Activated CD8-positive, alpha-beta memory T cell treated with anti-CD3 and anti-CD28 coated beads, Interleukin-2, amount 50 U/mL, for 1 hour (primary cell): ENCODE results near the gene JPT2.

Source experiments
- DNase-seq: peaks from one replicate; pipeline ENCODE4 v3.0.0-alpha.2; 2020; ENCODE audit errors: extremely low read depth

The JPT2 gene

GRCh38 chr16:1677942-1678499, at the start of gene JPT2:
Gene JPT2 (plus strand): TSS chr16:1678279. CDS start chr16:1678313, 34 bp downstream.
- DNase-seq: peak; percentile 81

GRCh38 chr16:1630450-1631213, 47.4 kb upstream of the JPT2 start:
- DNase-seq: no peak

GRCh38 chr16:1631230-1631629, 46.8 kb upstream of the JPT2 start:
- DNase-seq: no peak

DNA sequence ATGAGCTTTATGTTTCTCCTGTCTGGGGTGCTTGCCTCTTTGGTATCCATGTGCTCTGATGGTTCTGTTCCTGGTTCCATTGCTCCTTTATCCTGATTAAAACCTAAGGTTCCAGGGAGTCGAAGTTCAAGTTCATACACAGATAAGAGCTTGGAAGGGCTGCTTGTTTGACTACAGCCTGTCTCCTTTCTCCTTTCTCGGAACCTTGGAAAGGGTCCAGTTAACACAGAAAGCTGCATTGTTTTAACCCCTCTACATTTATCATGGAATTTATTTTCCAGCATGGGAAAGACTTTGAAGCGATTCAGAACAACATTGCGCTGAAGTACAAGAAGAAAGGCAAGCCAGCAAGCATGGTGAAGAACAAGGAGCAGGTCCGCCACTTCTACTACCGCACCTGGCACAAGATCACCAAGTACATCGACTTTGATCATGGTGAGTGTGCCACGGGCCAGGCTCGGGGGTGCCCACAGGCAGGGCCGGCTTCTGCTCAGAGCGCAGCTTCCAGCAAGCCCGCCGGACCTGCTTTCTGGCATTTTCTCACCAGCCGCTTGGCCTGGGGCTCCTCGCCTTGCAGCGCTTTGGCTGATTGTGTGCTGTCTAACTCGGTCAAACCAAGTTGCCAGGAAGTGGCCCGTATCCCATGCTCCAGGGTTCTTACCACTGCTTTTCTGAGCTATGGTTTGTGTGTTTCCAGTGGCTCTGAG, 46.0 kb upstream of the JPT2 start:
- no peak for DNase-seq

GRCh38 chr16:1632638-1632970, 45.5 kb upstream of the JPT2 start:
- no peak for DNase-seq

- DNase-seq: no peak
These were observed 44.8 kb upstream of the JPT2 start for GRCh38 chr16:1633310-1633709.

DNA sequence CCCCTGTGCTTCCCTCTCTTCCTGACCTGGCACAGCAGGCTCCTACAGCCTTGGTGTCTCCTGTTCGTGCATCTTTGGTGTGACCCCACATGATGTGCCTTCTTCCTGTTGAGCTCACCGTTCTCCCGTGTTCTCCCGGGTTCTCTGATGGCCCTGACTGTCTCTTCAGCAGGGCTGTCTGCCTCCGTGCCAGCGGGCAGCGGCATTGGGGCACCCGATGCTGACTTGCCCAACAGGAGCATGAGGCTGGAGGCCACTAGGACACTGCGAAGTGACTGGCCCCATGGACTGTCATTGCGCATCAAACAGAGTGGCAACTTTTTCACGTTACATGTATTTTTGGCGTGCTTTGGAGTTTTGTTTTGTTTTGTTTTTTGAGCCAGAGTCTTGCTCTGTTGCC, 43.5 kb upstream of the JPT2 start:
- DNase-seq: no peak

DNA sequence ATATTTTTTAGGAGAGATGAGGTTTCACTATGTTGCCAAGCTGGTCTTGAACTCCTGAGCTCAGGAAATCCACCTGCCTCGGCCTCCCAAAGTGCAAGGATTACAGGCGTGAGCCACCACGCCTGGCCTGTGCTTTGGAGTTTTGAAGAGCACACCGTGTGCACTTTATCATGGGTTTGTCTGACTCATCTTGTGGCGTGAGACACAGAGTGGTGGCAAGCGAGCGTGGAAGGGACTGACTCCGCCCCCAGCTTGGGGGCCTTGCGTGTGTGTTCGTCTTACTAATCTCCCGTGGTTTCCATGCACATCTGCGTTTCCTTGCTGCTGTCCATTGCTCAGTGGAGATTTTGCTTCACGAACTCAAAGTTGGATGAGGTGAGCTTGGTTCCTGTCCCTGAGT, 43.0 kb upstream of the JPT2 start:
- DNase-seq: no peak

GRCh38 chr16:1637526-1637925, 40.6 kb upstream of the JPT2 start:
- no peak for DNase-seq

- DNase-seq: no peak
These were observed 39.3 kb upstream of the JPT2 start for GRCh38 chr16:1638757-1639156.

GRCh38 chr16:1639282-1639681, 38.8 kb upstream of the JPT2 start:
- no peak for DNase-seq

GRCh38 chr16:1639860-1640259, 38.2 kb upstream of the JPT2 start:
- DNase-seq: no peak

DNA sequence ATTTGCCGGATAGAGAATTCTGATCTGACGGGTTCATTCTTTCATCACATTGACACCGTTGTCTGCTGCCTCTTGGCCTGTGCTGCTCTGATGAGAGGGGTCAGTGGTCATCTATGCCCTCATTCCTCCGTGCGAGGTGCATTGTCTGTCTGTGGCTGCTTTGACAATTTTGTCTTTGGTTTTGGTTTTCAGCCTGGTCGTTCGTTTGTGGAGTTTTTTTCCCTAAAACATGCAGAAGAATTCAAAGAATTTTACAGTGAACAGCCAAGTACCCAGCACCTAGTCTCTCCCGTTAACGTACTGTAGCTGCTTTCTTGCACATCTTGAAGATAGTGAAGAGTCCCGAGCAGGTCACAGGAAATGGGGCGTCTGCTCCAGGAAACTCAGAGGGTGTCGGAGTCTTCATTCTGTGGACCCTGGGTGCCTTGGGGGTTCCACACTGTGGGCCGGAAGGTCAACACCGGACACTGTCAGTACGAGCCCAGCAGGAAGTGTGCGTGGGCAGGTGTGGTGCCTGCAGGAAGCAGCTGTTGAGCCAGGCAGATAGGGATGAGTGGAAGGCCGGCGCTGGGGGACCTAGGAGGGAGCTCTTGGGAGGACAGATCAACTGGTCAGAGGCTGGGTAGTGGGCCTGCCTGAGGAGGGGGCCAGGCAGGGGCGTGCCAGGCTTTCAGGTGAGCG, 37.7 kb upstream of the JPT2 start:
- no peak for DNase-seq

GRCh38 chr16:1641261-1641660, 36.8 kb upstream of the JPT2 start:
- DNase-seq: no peak

DNA sequence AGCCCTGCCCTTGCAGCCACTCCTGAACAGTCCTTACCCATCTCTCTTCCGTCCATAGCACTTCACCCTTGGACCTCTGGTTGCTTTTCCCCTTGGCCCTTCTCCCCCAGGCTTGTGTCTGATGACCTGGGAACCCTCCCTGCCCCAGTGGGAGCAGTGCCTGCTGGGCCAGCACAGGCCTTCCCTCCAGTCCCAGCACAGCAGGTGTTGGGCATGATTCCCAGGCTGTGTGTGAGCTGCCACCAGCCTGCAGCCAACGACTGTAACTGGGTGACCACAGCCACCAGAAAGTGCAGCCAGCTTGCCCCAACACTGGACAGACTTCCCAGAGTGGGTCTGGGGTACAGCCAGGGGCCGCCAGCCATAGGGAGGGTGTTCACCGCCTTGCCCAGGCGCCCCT, 35.9 kb upstream of the JPT2 start:
- no peak for DNase-seq

GRCh38 chr16:1642753-1643152, 35.3 kb upstream of the JPT2 start:
- no peak for DNase-seq

DNA sequence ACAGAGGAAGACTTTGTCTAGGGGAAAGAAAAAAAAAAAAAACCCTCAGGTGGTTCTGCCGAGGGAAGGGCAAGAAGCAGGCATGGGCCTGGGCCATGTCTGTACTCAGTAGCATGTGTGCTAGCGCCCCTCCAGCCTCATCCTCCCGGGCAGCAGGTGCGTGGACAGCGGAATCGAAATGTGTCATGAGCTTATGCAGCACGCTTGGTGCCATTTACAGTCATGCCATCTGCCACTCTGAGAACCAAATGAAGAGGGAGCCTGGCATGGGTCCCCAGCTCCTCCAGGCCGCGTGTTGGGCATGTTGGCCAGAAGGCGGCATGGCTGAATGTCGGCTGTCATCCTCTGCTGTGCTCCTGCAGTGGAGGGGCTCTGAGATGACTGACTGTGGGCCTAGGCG, 34.6 kb upstream of the JPT2 start:
- no peak for DNase-seq

GRCh38 chr16:1645914-1646525, 32.1 kb upstream of the JPT2 start:
- no peak for DNase-seq

GRCh38 chr16:1647856-1648255, 30.2 kb upstream of the JPT2 start:
- no peak for DNase-seq

DNA sequence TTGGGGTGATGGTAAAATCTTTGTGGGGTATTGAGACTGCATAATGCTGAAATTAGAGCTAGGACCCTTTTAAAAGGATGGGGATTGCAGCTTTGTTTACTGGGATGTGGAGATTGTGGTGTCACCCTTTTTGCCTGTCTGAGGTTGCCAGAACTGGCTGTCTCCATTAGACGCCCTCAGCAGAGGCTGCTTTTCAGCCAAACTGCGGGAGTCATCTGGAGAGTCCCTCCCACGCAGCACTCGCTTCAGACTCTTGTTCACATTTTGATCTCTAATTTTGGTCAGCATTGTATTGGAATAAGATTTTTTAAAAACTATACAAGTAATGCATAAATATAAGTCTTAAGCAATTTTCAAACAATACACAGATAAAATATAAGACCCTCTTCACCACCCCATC, 27.9 kb upstream of the JPT2 start:
- no peak for DNase-seq

DNA sequence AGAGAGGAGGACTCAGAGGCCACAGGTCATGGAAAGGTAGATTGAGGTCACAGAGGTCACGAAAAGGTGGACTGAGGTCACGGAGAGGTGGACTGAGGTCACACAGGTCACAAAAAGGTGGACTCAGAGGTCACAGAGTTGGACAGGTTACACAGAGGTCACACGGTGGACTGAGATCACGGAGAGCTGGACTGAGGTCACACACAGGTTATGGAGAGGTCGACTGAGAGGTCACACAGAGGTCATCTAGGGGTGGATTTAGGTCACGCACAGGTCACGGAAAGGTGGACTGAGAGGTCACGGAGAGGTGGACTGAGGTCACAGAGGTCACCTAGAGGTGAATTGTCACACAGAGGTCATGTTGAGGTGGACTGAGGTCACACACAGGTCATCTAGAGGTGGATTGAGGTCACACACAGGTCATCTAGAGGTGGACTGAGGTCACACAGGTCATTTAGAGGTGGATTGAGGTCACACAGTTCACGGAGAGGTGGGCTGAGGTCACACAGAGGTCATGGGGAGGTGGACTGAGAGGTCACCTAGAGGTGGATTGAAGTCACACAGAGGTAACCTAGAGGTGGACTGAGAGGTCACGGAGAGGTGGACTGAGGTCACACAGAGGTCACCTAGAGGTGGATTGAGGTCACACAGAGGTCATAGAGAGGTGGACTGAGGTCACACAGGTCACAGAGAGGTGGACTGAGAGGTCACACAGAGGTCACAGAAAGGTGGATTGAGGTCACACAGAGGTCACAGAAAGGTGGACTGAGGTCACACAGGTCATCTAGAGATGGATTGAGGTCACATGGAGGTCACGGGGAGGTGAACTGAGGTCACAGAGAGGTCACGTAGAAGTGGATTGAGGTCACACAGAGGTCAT, 26.7 kb upstream of the JPT2 start:
- DNase-seq: no peak
